Stimulated activated CD4-positive, alpha-beta T cell treated with anti-CD3 and anti-CD28 coated beads, TNF-alpha, amount 100 ng/mL, for 48 hours (primary cell): Measurements from ENCODE around the gene ZC3H12C.

ENCODE experiments used
- DNase-seq, 3 donors: peaks; one replicate each; pipeline ENCODE4 v3.0.0-alpha.2; 2020; ENCODE audit warnings: low read depth in 3 of 3

The ZC3H12C gene

GRCh38 chr11:110098645-110099044 is 5.5 kb downstream of the ZC3H12C start:
- no peak for DNase-seq

- no peak for DNase-seq
Measured at GRCh38 chr11:110100476-110101240, 7.5 kb downstream of the ZC3H12C start.

- DNase-seq = no peak
Measured at GRCh38 chr11:110106713-110107274, 13.6 kb downstream of the ZC3H12C start.

- DNase-seq = no peak
Measured at GRCh38 chr11:110110854-110111253, 17.7 kb downstream of the ZC3H12C start.

- no peak for DNase-seq
Measured at GRCh38 chr11:110112457-110112856, 19.3 kb downstream of the ZC3H12C start.

GRCh38 chr11:110113505-110113904 is 20.3 kb downstream of the ZC3H12C start:
- no peak for DNase-seq

- DNase-seq = no peak
Measured at GRCh38 chr11:110113973-110114372, 20.8 kb downstream of the ZC3H12C start.

- DNase-seq = no peak
Measured at GRCh38 chr11:110119317-110119716, 26.1 kb downstream of the ZC3H12C start.

GRCh38 chr11:110121204-110121603 is 28.0 kb downstream of the ZC3H12C start:
- DNase-seq = no peak

GRCh38 chr11:110123003-110123402 is 29.8 kb downstream of the ZC3H12C start:
- no peak for DNase-seq

GRCh38 chr11:110124605-110125004 is 31.4 kb downstream of the ZC3H12C start:
- DNase-seq = no peak

GRCh38 chr11:110125632-110126031 is 32.4 kb downstream of the ZC3H12C start:
- DNase-seq = no peak

- no peak for DNase-seq
Measured at GRCh38 chr11:110126936-110127335, 33.7 kb downstream of the ZC3H12C start.

GRCh38 chr11:110128161-110128560 is 35.0 kb downstream of the ZC3H12C start:
- no peak for DNase-seq

GRCh38 chr11:110130642-110131238 is 37.5 kb downstream of the ZC3H12C start:
- no peak for DNase-seq

GRCh38 chr11:110131386-110132123 is 38.4 kb downstream of the ZC3H12C start:
- no peak for DNase-seq

GRCh38 chr11:110133160-110133559 is 40.0 kb downstream of the ZC3H12C start:
- DNase-seq = no peak

GRCh38 chr11:110134110-110134509 is 40.9 kb downstream of the ZC3H12C start:
- no peak for DNase-seq

- no peak for DNase-seq
Measured at GRCh38 chr11:110141812-110142211, 48.6 kb downstream of the ZC3H12C start.

- DNase-seq = no peak
Measured at GRCh38 chr11:110147962-110148709, 54.9 kb downstream of the ZC3H12C start.
